GM18858 (cell line): Measurements from ENCODE around the gene RARS1.

ENCODE experiments used
- ATAC-seq: cut with Tn5 transposase; IDR thresholded peaks from one replicate; pipeline ENCODE4 v1.9.1; 2021; ENCODE audit not compliant: unreplicated experiment

The RARS1 gene

GRCh38 chr5:168553377-168554130 is 67.3 kb downstream of the RARS1 start:
- ATAC-seq, result no peak

GRCh38 chr5:168557389-168557788 is 71.1 kb downstream of the RARS1 start:
- no peak for ATAC-seq

GRCh38 chr5:168562279-168562678 is 76.0 kb downstream of the RARS1 start:
- ATAC-seq, result no peak

GRCh38 chr5:168563959-168564358 is 77.7 kb downstream of the RARS1 start:
- ATAC-seq, result no peak

GRCh38 chr5:168568738-168569137 is 82.5 kb downstream of the RARS1 start:
- no peak for ATAC-seq
